ENCODE results near the gene TMEM184A. TPM values are rescaled to one million over a fixed set of nuclear protein-coding genes. Genes with fewer than 3 reads are reported as not detected.
"Not testable (repeated sequence)": the region's sequence is repeated elsewhere in the genome, so short reads cannot be mapped to it uniquely, and the experiment has no call there.

The TMEM184A gene
- total and polyA plus RNA-seq, 10 of the 15 experiments (the other 5 are each of a cell fraction or from before 2014, with no cell fraction given): 0.04 to 0.15 TPM; not detected in 8

GRCh38 chr7:1584700-1585099 is 28.7 kb upstream of the TMEM184A start (continued):
- TF ChIP-seq, protein P1, sequence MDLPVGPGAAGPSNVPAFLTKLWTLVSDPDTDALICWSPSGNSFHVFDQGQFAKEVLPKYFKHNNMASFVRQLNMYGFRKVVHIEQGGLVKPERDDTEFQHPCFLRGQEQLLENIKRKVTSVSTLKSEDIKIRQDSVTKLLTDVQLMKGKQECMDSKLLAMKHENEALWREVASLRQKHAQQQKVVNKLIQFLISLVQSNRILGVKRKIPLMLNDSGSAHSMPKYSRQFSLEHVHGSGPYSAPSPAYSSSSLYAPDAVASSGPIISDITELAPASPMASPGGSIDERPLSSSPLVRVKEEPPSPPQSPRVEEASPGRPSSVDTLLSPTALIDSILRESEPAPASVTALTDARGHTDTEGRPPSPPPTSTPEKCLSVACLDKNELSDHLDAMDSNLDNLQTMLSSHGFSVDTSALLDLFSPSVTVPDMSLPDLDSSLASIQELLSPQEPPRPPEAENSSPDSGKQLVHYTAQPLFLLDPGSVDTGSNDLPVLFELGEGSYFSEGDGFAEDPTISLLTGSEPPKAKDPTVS (IDR thresholded peaks at IDR 0.05; ENCODE audit: low read depth, low read length): no peak
- TF ChIP-seq GABPA (IDR thresholded peaks at IDR 0.05; ENCODE audit: low read depth) (no peak), NFIC (IDR thresholded peaks at IDR 0.05; ENCODE audit: low read depth, low read length) (no peak), POU2F2 (IDR thresholded peaks at IDR 0.05; ENCODE audit: borderline replicate concordance, low read depth, low read length) (no peak), BACH1 (IDR thresholded peaks at IDR 0.05; ENCODE audit: borderline replicate concordance) (no peak)
- TF ChIP-seq, protein P2, sequence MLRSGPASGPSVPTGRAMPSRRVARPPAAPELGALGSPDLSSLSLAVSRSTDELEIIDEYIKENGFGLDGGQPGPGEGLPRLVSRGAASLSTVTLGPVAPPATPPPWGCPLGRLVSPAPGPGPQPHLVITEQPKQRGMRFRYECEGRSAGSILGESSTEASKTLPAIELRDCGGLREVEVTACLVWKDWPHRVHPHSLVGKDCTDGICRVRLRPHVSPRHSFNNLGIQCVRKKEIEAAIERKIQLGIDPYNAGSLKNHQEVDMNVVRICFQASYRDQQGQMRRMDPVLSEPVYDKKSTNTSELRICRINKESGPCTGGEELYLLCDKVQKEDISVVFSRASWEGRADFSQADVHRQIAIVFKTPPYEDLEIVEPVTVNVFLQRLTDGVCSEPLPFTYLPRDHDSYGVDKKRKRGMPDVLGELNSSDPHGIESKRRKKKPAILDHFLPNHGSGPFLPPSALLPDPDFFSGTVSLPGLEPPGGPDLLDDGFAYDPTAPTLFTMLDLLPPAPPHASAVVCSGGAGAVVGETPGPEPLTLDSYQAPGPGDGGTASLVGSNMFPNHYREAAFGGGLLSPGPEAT (IDR thresholded peaks at IDR 0.05; ENCODE audit: low read depth): no peak

DNA sequence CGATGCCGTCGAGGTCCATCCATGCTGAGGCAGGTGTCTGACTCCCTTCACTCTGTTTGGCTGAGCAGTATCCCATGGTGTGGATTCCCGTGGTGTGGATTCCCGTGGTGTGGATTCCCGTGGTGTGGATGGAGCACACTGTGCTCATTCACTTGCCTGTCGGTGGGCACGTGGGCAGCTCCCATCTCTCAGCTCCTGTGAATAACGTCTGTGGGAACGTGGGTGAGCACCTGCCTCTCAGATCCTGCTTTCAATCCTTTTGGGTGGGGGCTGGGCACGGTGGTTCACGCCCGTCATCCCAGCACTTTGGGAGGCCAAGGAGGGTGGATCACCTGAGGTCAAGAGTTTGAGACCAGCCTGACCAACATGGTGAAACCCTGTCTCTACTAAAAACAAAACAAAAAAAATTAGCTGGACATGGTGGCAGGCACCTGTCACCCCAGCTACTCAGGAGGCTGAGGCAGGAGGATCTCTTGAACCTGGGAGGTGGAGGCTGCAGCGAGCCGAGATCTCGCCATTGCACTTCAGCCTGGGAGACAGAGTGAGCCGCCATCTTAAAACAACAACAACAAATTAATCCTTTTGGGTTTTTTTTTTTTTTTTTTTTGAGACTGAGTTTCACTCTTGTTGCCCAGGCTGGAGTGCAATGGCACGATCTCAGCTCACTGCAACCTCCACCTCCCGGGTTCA is 27.4 kb upstream of the TMEM184A start:
- CTCF ChIA-PET; in situ Hi-C loops (cut with MboI); H3K9me3 ChIP-seq (replicated peaks; ENCODE audit: control insufficient read depth, insufficient read depth, low read length); H4K20me1 ChIP-seq (ENCODE audit: control insufficient read depth, insufficient read depth); H3K36me3 ChIP-seq (ENCODE audit: control insufficient read depth in 2 of 2, insufficient read depth in 2 of 2, low read length in 1 of 2); H3K4me3 ChIP-seq; FAIRE-seq; ATAC-seq; H3K4me1 ChIP-seq (ENCODE audit: control insufficient read depth, insufficient read depth, low read length); intact Hi-C loops (cut with micrococcal nuclease; ENCODE audit: unreplicated experiment); H2AFZ ChIP-seq (ENCODE audit: control insufficient read depth, low read depth, low read length); H3K9ac ChIP-seq (ENCODE audit: control insufficient read depth, insufficient read depth, low read length); H3K4me2 ChIP-seq (ENCODE audit: control insufficient read depth, insufficient read depth); BruUV-seq (replicated peaks); POLR2A ChIA-PET; H3K79me2 ChIP-seq (ENCODE audit: control insufficient read depth, insufficient read depth, low read length); DNase-seq (ENCODE audit: low read depth, low spot score); H3K27ac ChIP-seq (ENCODE audit: control insufficient read depth, insufficient read depth); H3K27me3 ChIP-seq (replicated peaks in 1 of 2; ENCODE audit: control insufficient read depth in 2 of 2, insufficient read depth in 2 of 2, low read length in 1 of 2): not testable (repeated sequence)
- ChIA-PET SMC1A (ENCODE audit: uncharacterized antibody, unreplicated experiment) (interaction anchor here (0.7 kb wide), 1 partner anchor 607 kb away, joined by 3 read pairs; no protein-coding TSS in a partner anchor), RAD21 (ENCODE audit: unreplicated experiment) (interaction anchor here (0.7 kb wide), 1 partner anchor 8 kb away, joined by 3 read pairs; no protein-coding TSS in a partner anchor)
- 70% methylated on average over 17 of the region's 19 CpGs for WGBS (ENCODE audit: insufficient coverage, insufficient replicate concordance, low lambda C conversion rate, missing lambda C conversion rate)

All from GM12878 (cell line).